NCI-H187 (cell line): ENCODE results near the gene PDPK1.
A peak's percentile ranks its signal among the peaks of the same experiment; 100 is the strongest.

Source experiments
- DNase-seq, 2 experiments: peaks; one replicate each; lab custom pipeline; 2025; lab: John Stamatoyannopoulos, UW

The PDPK1 gene

DNA sequence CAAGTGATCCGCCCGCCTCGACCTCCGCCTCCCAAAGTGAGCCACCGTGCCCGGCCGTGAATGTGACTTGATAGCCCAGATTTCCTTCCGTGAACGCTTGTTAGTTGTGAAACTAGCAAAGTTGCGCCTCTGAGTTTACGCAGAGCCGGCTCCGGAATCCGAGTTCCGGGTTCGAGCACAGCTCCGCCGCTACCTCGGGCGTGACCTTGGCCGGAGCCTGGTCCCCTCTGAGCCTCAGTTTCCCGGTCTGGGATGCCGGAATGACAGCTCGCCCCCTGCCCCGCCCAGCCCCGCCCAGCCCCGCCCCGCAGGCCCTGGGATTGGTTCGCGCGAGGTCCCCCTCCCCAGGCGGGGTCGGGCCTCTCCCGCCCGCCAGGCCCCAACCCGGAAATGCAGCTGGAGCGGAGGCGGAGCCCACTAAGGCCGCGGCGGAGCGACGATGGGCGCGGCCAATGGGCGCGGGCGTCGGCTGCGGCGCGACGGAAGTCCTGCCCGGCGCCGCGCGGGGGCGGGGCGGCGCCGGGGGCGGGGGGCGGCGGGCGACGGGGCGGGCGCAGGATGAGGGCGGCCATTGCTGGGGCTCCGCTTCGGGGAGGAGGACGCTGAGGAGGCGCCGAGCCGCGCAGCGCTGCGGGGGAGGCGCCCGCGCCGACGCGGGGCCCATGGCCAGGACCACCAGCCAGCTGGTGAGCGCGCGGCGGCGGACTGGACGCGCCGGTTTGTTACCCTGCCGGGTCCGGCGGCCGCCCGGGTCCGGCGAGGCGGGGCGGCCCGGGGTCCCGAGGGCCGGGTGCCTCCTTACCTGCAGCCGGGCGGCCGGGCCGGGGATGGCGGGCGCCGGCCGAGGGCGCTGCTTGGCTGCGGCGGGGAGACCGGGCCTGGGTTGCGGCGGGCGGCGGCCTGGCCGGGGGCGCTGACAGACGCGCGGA lies at the start of gene PDPK1:
PDPK1 (plus strand) TSS at position 571 of the 929 bp plus-strand sequence; CDS start at position 663, 92 bp downstream.
- DNase-seq: peak; percentile 93 to 98

GRCh38 chr16:2489581-2489980 lies 48.2 kb upstream of the PDPK1 start:
- DNase-seq: no peak

DNA sequence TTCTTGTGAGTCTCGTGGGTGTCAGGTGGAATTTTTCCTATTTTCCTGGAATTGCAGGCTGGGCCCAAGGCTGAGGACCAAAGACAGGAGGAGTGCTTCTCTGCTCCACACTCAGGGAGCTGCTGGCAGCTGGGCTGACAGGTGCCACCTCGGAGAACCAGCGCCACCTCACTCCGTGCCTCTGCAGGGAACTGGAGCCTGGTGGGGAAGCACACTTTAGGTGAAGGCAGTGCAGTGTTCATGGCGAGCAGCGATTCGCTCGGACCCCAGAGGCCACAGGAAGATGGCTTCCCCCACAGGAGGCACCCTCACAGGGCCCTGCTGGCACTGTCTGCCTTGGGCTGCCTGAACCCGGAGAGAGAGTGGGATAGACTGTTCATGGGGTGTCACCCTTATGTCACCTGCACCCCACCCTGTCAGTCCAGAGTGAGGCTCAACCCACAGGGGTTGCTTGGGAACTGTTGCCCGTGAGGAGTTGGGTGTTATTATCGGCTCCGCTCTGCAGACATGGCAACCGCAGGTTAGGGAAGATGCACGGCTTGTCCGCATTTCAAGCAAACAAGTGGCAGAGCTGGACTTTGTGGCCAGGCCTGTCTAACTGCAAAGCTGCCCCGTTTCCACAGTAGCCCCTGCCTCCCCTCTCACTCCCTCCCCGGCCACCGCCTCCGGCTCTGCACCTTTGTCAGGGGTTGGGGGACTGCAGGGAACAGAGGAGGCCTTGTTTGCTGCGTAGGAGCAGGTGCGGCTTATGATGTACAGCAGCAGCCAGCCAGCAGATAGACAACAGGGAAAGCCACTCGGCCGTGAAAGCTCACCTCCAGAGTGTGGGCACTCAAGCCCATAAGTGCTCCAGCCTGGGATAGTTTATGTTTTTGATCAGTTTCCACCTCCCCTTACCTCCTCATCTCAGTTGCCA lies 47.4 kb upstream of the PDPK1 start:
- DNase-seq: peak; percentile 94

DNA sequence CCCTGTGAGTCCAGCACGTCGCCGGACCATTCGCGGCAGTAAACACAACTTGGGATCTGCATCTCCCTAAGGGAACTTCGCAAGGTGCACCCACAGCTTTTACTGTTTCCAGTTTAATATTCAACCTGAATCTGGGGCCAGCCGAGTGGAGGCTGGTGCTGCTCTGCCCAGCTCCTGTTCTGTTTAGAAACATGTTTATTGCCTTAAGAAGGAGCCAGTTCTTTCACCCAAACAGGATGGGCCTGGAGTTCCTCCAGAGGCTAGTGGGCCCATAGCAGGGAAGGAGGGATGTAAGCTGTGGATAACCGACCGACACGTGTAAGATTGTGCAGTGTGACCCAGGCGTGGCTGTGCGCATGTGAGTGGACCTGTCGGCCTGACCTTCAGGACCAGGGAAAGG lies 45.5 kb upstream of the PDPK1 start:
- DNase-seq: no peak

- no peak for DNase-seq
These were observed 44.2 kb upstream of the PDPK1 start for GRCh38 chr16:2493605-2494004.

GRCh38 chr16:2494616-2495015 lies 43.2 kb upstream of the PDPK1 start:
- DNase-seq: no peak

DNA sequence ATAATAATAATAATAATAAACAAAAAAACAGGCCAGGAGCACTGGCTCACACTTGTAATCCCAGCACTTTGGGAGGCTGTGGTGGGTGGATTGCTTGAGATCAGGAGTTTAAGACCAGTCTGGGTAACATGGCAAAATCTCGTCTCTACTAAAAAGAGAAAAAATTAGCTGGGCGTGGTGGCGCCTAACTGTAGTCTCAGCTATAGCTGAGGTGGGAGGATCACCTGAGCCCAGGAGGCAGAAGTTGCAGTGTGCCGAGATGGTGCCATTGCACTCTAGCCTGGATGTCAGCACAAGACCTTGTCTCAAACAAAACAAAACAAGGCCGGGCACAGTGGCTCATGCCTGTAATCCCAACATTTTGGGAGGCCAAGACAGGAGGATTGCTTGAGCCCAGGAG lies 42.8 kb upstream of the PDPK1 start:
- no peak for DNase-seq

GRCh38 chr16:2496223-2497115 lies 41.4 kb upstream of the PDPK1 start:
- DNase-seq: no peak

DNA sequence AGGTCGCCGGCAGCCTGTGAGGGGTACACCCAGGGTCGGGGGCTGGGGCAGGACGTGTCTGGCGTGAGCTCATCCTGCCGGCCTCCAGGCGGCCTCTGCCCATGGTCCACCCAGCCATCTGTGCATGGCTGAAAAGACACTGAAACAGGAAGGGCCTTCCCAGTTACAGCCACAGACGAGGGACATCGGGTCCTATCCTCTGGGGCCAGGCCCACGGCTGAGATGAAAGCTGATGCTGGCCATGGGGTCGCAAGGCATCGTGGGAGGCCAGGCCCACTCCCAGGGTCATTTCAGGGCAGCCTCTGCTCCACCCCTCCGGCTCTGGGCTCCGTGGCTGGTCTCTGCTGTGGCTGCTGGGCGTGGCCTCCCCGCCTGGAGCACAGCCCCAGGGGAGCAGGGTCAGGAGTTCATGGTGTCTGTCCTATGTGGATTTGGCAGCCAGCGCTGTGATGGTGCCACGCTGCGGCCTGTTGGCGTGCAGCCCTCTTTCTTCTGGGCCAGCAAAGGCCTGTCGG lies 40.6 kb upstream of the PDPK1 start:
- no peak for DNase-seq

GRCh38 chr16:2497695-2498484 lies 39.9 kb upstream of the PDPK1 start:
- no peak for DNase-seq

DNA sequence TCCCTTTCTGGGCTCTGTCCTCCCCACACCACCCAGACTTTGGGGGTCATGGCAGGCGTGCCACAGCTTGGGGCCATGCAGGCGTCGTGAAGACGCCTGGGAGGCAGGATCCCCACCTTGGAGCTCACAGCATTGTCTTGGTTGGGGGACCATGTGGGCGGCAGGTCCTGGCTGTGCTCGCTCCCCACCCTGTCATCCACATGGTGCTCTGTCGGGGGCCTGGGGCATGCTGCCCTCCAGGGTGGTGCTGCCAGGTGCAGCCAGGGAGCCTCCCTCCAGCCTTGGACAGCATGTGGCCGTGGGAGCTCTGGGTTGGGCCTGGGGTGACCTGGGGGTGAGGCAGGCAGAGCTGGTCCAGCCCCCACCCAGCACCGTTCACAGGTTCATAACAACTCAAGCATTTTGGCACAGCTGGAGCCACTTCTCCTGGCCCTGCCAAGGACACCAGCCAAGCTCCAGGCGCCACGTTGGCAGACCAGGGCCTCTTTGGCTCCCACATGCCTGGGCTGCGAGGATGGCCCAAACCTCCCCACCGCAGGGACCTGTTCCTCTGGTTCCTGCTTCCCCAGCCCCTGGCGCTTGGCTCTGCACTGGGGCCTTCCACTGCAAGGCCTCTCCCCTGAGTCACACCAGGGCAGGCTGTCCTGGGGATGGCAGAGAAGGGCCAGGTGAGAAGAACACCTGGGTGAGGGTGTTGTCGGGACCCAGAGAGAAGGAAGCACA lies 39.1 kb upstream of the PDPK1 start:
- DNase-seq: no peak

DNA sequence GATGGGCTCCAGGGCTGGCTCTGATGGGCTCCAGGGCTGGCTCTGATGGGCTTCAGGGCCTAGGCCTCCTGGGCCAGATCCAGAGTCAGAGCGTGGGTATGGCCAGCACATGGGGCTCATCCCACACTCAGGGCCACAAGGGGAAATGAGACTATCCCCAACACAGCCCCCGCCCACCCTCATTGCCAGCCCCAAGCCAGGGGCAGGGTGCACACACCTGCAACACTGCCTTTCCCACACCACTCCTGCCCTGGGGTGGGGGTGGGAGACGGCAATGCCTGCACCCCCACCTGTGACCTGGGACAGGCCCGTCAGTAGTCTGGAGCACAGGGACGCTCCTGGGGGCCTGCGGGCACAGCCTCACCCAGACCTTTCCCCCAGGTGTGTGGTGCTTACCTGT lies 38.4 kb upstream of the PDPK1 start:
- no peak for DNase-seq

GRCh38 chr16:2499890-2500429 lies 37.9 kb upstream of the PDPK1 start:
- no peak for DNase-seq

DNA sequence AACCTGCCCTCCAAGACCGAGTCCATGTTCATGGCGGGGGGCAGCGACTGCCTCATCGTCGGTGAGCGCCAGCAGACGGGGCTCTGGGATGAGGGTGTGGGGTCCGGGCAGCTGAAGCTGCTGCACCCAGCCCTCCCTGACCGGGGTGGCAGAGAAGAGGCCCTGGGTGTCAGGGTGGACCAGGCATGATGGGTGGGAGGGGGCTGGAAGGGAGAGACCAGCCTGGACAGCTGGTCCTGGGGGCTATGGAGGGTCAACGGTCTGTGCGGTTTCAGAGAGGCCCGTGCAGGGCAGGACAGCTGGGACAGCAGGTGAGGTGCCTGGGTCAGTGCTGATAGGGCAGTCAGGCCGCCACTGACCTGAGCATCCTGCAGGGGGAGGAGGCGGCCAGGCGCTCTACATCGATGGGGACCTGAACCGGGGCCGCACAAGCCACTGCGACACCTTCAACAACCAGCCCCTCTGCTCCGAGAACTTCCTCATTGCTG lies 37.3 kb upstream of the PDPK1 start:
- no peak for DNase-seq

DNA sequence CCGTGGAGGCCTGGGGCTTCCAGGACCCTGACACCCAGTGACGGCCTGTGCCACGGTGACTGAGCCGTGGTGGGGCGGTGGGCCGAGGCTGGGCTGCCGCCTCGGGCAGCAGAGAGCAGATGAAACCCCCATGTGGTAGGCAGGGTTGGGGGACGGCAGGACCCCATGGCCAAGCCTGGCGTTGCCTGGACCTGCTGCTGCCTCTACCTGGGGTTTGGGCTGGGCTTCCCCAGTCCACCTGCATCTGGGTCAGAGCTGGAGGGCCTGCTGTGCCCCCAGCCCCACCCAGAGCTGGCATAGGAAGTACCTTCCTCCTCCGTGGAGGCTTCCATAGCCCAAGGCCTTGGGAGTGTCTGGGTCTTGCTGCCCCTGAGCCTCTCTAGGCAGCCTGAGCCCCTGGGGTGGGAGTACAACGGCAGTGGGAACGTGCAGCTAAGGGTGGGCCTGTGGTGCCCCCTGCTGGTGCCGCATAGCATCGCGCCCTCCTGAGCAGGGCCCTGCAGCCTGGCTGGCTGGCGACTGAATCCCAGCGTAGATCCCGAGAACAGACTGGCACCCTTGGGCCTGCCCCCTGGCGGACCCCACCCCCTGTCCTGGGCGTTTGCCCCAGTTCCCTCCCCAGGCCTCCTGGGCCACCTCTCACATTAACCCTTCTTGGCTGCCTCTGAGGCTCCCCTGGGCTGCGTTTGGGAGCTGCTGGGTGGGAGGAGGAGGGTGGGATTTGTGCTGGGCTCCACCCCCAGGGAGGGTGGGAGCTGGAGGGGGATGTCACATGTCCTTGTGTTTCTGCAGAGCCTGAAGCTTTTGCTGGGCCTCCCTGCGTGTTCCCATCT lies 36.7 kb upstream of the PDPK1 start:
- DNase-seq: peak; percentile 82 to 83

DNA sequence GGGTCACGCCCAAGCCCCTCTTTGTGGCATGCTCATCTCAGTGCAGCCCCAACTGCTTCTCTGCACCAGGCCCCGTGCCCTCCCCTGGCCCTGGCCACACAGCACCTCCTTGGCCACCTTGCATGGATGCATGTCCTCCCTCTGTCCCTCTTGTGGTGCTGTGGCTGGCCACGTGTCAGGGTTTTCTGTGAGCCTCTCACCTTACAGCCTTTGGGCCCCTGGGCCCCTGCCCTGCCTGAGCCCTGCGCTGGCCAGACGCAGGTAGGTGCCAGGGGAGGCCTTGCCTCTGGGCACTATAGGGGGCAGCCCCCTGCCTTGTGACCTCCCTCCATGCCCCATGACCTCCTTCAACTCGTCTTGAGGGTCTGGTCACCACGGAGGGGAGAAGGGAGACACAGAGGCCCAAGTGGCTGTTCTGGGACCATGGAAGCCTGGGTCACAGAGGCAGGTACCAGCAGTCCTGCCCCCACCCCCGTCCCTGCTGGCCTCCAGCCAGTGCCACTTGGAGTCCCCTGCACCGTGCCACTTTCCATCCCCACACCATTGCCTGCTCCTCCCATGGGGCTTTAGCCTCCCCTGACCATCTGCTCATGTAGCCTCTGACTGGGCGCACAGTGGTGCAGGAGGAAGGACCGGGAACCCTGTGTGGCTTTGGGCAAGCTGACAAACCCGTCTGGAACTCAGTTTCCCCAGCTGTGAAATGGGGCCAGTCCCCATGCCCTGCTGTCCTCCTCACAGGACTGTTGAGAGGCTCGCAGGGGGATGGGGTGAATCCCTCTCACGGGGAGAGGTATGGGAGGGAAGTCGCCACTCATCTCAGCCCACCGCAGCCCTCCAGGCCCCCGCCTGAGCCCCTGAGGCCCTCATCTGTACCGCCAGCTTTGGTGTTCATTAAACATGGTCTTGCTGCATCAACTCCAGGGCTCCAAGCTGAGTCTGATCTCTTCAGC lies 35.6 kb upstream of the PDPK1 start:
- no peak for DNase-seq

GRCh38 chr16:2505695-2506094 lies 32.1 kb upstream of the PDPK1 start:
- DNase-seq: no peak
